Measurements from ENCODE around the gene TNFRSF9. TPM values are rescaled to one million over a fixed set of nuclear protein-coding genes. Genes with fewer than 3 reads are reported as not detected.
"Not testable (repeated sequence)": the region's sequence is repeated elsewhere in the genome, so short reads cannot be mapped to it uniquely, and the experiment has no call there.

TNFRSF9 gene
- total RNA-seq, 1 donor from 2014 or later: 0.13 TPM

DNA sequence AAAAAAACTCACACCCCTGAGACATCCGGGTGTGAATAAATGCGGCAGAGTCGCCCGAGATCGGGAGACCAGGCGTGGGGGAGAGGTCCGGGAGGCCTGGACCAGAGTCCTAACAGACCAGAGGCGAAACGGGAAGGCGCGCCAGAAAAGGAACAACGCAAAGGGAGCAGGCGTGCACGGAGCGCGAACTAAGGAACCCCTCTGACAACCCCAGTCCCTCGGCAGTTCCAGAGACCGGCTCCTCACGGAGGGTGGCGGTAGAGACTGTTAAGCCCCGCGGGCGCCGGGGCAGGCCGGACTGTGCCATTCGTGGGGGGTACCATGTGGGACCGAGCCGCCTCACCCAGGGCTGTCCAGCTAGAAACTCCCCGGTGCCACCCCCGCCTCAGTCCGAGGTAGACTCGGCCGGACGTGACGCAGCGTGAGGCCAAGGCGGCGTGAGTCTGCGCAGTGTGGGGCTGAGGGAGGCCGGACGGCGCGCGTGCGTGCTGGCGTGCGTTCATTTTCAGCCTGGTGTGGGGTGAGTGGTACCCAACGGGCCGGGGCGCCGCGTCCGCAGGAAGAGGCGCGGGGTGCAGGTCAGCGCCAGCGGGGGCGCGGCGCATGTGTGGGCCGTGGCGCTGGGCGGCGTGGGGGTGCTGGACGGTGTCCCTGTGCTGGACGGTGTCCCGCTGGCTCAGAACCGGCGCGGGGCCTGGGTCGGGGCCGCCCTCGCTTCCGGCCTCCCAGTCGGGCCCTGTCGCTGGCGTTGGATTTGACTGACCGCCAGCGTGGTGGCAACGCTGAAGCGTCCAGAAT lies 20.8 kb upstream of the TNFRSF9 start, which contains the start of gene PARK7:
Gene PARK7 (plus strand): TSS at position 496 of the 798 bp plus-strand sequence. CDS start 1,075 bp downstream, outside the sequence.
- peak; percentile 98 to 100 for DNase-seq (ENCODE audit: low read depth in 2 of 2)

DNA sequence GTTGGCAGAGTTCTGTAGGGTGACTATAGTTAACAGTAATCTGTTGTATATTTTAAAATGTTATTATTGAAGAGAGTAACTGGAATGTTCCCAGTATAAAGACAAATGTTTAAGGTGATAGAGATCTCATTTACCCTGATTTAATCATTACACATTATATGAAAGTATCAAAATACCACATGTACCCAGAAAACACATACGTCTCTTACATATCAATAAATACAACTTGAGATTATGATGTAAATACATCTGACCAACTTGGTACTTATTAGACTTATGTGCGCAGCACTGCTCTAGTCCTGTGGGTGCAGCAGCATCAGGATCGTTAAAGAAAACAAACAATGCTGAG lies 20.2 kb upstream of the TNFRSF9 start:
- no peak for DNase-seq (ENCODE audit: low read depth in 2 of 2)

DNA sequence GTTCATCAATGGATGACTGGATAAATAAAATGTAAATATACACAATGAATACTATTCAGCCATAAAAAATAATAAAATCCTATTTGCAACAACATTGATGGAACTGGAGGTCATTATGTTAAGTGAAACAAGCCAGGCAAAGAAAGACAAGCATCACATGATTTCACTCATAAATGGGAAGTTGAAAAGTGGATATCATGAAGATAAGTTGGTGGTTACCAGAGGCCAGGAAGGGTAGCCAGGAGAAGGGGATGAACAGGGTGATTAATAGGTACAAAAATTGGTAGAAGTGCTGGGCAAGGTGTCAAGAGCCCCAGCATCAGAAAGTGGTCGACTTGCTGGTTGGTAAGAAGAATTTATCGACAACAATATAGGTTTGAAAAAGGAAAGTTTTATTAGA lies 19.5 kb upstream of the TNFRSF9 start:
- DNase-seq (ENCODE audit: low read depth in 2 of 2): no peak

- no peak for DNase-seq (ENCODE audit: low read depth in 2 of 2)
These were observed 15.8 kb upstream of the TNFRSF9 start for GRCh38 chr1:7956218-7957032.

GRCh38 chr1:7954683-7955082 lies 14.0 kb upstream of the TNFRSF9 start:
- DNase-seq (ENCODE audit: low read depth in 2 of 2): no peak

- peak; percentile 86 to 87 for DNase-seq (ENCODE audit: low read depth in 2 of 2)
These were observed 13.4 kb upstream of the TNFRSF9 start for GRCh38 chr1:7953850-7954609.

- not testable (repeated sequence) for DNase-seq (ENCODE audit: low read depth in 2 of 2)
These were observed 12.2 kb upstream of the TNFRSF9 start for GRCh38 chr1:7952791-7953190.

DNA sequence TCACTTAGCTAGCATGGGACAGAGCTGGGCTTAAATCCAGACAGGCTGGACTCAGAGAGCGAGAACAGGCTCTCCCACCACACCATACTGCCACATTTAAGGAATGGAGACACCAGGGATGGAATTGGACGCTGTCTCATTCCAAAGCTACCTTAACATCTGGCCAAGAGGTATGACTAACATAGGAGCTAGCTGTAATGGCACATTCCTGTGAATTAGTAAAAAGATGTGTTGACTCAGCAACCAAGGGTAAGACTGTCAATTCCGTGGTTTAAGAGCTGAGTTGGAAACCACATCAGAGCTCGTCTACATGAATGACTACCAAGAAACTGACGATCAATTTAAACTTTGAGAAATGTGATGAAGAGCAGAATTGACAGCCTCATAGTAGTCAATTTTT lies 8.3 kb upstream of the TNFRSF9 start:
- DNase-seq (ENCODE audit: low read depth in 2 of 2): no peak

GRCh38 chr1:7943251-7943650 lies 2.6 kb upstream of the TNFRSF9 start:
- no peak for DNase-seq (ENCODE audit: low read depth in 2 of 2)

DNA sequence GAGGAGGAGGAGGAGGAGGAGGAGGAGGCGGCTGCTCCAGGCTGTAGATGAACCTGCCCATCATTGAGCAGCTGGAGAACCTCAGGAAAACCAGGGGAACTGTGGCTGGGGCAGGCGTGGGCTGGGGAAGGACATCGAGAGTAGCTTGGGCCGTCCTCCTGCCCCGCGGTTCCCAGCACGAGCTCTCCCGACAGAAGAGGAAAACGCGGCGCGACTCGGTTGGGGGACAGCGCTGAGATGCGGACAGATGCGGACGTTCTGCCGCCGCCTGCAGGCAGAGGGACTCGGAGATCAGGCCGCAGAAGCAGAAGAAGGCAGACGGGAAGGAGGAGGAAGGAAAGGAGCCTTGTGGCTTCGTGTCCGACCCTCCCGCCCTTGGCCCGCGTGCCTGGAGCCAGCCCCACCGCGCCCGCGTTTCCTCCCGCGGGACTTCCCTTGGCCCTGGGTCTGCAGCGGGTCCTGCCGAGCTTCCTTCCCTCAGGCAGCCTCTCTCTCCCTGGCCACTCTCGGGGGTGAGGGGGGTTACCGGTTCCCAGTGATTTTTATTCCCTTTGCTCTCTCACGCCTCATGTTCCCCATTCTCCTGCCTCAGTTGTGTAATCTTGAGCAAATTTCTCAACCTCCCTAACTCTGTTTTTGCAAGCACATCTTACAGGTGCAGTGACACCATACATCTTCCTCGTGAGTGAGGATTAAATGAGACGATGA lies 1.7 kb upstream of the TNFRSF9 start:
- peak in 1 of 2 donors; percentile 54 for DNase-seq (ENCODE audit: low read depth in 2 of 2)

- DNase-seq (ENCODE audit: low read depth in 2 of 2): no peak
These were observed 776 bp upstream of the TNFRSF9 start for GRCh38 chr1:7941437-7941793.

GRCh38 chr1:7940034-7940433 lies 605 bp downstream of the TNFRSF9 start:
- no peak for DNase-seq (ENCODE audit: low read depth in 2 of 2)

- no peak for DNase-seq (ENCODE audit: low read depth in 2 of 2)
These were observed 2.6 kb downstream of the TNFRSF9 start for GRCh38 chr1:7938070-7938469.

- DNase-seq (ENCODE audit: low read depth in 2 of 2): no peak
These were observed 8.0 kb downstream of the TNFRSF9 start for GRCh38 chr1:7932524-7933138.

DNA sequence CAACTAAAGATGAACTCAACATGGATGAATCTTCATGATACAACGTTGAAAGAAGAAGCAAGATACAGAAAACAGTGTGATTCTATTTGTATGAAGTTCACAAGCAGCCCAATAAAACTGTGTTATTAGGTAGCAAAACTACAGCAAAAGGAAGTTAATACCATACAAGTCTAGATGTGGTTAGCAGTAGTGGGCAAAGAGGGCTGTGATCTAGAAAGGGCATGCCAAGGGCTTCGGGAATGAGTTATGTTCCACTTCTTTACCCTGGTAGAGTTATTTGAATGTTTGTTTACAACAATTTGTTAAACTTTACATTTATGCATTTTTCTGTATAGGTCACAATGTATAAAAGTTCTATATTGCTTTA lies 9.2 kb downstream of the TNFRSF9 start:
- no peak for DNase-seq (ENCODE audit: low read depth in 2 of 2)

DNA sequence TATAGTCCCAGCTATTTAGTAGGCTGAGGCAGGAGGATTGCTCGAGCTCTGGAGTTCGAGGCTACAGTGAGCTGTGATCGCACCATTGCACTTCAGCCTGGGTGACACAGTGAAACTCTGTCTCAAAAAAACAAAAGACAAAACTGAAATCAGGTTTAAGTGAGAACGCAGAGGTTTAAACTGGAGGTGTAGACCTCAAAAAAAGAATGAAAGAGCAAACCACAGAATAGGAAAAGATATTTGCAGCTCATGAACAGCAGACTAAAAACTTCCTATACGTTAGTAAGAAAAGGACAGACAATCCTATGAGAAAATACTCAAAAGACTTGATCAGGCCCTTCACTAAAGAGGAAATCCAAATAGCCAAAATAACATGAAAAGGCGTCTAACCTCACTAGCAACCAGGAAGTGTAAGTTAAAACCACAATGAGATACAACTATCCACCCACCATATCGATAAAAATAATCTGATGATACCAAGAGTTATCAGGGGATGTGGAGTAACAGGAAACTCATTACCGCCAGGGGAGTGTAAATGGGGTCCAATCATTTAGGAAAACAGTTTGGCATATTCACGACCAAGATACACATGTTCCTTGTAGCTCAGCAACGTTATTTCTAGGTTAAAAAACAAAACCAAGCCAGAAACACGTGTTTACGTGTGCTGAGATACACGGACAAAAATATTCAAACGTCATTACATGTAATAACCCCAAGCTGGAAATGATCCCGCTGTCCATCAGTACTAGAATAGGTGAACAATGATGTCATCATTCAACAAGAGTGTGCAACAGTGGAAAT lies 9.8 kb downstream of the TNFRSF9 start:
- no peak for DNase-seq (ENCODE audit: low read depth in 2 of 2)

DNA sequence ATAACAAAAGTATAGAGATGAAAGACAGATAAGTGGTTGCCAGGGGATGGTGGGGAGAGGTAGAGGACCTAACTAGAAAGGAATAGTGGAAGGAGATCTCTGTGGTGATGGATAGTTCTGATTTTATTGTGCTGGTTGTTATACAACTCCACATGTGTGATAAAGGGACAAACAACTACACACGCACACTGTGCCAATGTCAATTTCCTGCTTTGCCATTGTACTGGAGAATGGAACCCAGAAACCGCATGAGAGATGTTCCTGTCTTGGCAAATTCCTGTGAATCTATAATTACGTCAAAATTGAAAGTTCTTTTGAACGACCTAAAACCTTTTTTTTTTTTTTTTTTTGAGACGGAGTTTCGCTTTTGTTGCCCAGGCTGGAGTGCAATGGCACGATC lies 11.0 kb downstream of the TNFRSF9 start:
- DNase-seq (ENCODE audit: low read depth in 2 of 2): peak; percentile 63 to 68

- no peak for DNase-seq (ENCODE audit: low read depth in 2 of 2)
These were observed 12.4 kb downstream of the TNFRSF9 start for GRCh38 chr1:7928247-7928646.

GRCh38 chr1:7927061-7927460 lies 13.6 kb downstream of the TNFRSF9 start:
- not testable (repeated sequence) for DNase-seq (ENCODE audit: low read depth in 2 of 2)

DNA sequence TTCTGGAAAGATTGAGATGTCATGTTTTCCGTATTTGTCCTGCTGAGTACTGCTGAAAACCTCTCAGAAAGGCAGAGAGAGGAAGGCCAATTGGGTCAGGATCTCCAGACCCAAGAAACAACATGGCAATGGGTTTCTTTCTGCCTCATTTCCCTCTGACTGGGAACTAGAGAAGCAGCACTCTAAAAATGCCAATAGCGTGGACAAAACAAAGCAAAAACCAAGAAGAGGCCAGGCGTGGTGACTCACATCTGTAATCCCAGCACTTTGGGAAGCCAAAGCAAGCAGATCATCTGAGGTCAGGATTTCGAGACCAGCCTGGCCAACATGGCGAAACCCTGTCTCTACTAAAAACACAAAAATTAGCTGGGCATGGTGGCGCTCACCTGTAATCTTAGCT lies 18.3 kb downstream of the TNFRSF9 start:
- no peak for DNase-seq (ENCODE audit: low read depth in 2 of 2)

Data from dermis microvascular lymphatic vessel endothelial cell (primary cell).